ENCODE data around the gene PCK2. TPM values are rescaled to one million over a fixed set of nuclear protein-coding genes. Genes with fewer than 3 reads are reported as not detected.

Gene PCK2
- total RNA-seq, 2 donors from 2014 or later, result 31.4 to 57.6 TPM

DNA sequence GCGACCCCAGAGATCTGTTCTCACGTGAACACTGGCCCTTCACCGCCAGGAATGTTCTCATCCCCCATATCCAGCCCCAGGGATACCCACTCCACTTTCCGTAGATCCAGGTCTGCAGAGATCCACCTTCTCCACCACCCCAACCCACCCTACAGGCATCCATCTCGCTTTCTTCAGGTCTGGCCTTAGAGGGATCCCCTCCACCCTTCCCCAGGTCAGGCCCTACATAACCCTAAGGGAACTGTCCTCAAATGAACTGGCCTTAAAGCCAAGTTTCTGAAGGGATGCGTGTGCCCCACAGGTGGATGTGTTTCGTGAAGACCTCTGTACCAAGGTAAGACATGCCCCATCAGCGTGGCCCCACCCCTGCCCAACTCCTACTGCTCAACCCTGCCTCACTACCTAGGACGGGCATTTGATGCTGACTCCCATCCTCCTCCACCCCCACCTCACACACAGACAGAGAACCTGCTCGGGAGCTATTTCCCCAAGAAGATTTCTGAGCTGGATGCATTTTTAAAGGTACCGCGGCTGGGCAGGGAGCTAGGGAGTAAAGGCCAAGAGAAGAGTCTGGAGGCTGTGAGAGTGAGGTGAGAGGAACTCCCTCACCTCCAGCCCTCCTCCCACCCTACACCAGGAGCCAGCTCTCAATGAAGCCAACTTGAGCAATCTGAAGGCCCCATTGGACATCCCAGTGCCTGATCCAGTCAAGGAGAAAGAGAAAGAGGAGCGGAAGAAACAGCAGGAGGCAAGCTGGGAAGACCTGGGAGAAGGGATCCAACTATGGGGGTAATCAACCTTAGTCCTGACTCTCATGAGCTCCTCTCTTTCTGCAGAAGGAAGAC is 42.8 kb downstream of the PCK2 start:
- peaks cover 43% of the 10 kb centered on the region for H3K4me1 Mint-ChIP-seq
- peak overlapping the region; percentile 86 for H3K4me3 Mint-ChIP-seq
- ATAC-seq (replicated peaks), result no peak
- peaks cover 55% of the 10 kb centered on the region for H3K36me3 Mint-ChIP-seq (ENCODE audit: low read depth)
- peak overlapping the region; percentile 91 for H3K27ac Mint-ChIP-seq
- H3K27me3 Mint-ChIP-seq, result no peaks in the 10 kb centered on the region
- H3K9me3 Mint-ChIP-seq, result no peaks in the 10 kb centered on the region

GRCh38 chr14:24137529-24138395 is 43.7 kb downstream of the PCK2 start:
- Mint-ChIP-seq H3K4me3 (peak overlapping the region; percentile 86), H3K36me3 (ENCODE audit: low read depth) (peaks cover 64% of the 10 kb centered on the region), H3K27ac (peak overlapping the region; percentile 91), H3K4me1 (peaks cover 42% of the 10 kb centered on the region), H3K9me3 (no peaks in the 10 kb centered on the region), H3K27me3 (no peaks in the 10 kb centered on the region)
- ATAC-seq (replicated peaks), result no peak

DNA sequence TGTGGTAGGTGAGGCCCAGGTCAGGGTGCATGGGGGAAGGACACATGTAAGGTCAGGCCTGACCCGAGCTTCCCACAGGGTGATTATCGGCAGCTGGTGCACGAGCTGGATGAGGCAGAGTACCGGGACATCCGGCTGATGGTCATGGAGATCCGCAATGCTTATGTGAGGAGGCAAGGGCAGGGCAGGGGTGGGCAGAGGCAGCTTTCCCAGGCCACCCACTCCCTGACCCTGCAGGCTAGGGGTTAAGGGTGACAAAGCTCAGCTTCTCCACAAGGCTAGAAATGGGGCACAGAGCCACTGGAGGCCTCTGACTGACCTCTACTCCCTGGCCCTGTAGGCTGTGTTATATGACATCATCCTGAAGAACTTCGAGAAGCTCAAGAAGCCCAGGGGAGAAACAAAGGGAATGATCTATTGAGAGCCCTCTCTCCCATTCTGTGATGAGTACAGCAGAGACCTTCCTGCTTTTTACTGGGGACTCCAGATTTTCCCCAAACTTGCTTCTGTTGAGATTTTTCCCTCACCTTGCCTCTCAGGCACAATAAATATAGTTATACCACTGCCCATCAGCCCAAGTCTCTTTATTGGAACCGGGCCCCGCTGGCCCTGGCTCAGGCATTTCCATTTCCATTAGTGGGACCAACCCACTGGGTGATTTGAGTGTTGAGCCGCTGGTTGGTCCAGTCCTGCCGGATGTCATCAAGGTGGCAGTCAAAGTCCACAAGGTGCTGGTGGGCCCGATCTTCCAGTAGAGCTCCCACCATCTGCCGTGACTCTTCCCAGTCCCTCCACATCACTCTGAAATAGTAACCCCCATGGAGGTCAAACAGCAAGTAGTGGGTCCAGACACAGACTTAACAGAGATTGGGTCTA is 44.5 kb downstream of the PCK2 start:
- no peaks in the 10 kb centered on the region for H3K27me3 Mint-ChIP-seq
- H3K27ac Mint-ChIP-seq, result peak overlapping the region; percentile 82
- no peaks in the 10 kb centered on the region for H3K9me3 Mint-ChIP-seq
- ATAC-seq (replicated peaks), result no peak
- peak overlapping the region; percentile 86 for H3K4me3 Mint-ChIP-seq
- H3K36me3 Mint-ChIP-seq (ENCODE audit: low read depth), result peaks cover 73% of the 10 kb centered on the region
- peaks cover 45% of the 10 kb centered on the region for H3K4me1 Mint-ChIP-seq

GRCh38 chr14:24139272-24139934 is 45.3 kb downstream of the PCK2 start:
- no peaks in the 10 kb centered on the region for H3K27me3 Mint-ChIP-seq
- no peak for ATAC-seq (replicated peaks)
- peak overlapping the region; percentile 82 for H3K27ac Mint-ChIP-seq
- peak overlapping the region; percentile 86 for H3K4me3 Mint-ChIP-seq
- H3K9me3 Mint-ChIP-seq, result no peaks in the 10 kb centered on the region
- H3K4me1 Mint-ChIP-seq, result peaks cover 51% of the 10 kb centered on the region
- H3K36me3 Mint-ChIP-seq (ENCODE audit: low read depth), result peaks cover 80% of the 10 kb centered on the region

DNA sequence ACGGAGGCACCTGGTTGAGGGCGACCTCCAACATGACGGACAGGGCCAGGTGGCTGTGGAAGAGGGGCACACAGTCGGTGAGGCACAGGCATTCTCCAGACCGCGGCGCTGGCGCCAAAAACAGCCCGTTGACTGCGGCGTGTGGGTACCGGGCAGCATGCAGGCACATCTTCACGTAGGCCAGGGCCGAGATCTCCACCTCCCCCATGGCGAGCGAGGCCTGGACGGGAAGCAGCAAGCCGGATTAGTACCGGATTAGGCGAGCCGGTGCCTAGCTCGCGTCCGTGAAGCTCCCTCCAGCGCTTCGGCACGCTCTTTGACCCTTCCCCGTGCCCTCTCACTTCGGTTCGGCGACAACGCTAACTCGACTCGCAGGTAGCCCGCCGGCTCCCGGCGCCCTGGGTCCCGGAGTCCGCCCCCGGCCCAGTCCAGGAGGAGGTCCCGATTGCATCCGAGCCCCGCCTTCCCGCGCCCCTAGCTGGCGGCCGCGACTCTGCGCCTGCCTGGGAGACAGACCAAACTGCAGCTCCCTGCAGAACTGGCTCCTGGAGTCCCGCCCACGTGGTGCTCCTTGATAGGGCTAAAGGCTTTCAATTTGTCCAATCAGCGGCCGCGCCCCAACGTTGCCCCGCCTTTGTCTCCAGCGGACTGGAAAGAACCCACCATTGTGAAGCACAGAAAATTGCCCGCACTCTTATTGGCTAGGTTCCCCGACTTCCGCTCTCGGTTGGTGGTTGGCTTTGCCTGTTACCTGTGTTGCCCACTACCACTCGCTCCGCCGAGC is 47.2 kb downstream of the PCK2 start, which contains the start of gene EMC9:
Gene EMC9 (minus strand): TSS at position 495 of the 784 bp plus-strand sequence. CDS start 287 bp downstream, at position 208.
- Mint-ChIP-seq H3K4me3 (peak within 1 kb of the TSS; percentile 86), H3K4me1 (peaks cover 55% of the 10 kb centered on the region), H3K27me3 (no peaks in the 10 kb centered on the region), H3K27ac (peak within 1 kb of the TSS; percentile 90), H3K36me3 (ENCODE audit: low read depth) (peaks cover 99% of the 10 kb centered on the region), H3K9me3 (no peaks in the 10 kb centered on the region)
- peak; percentile 90 for ATAC-seq (replicated peaks)

DNA sequence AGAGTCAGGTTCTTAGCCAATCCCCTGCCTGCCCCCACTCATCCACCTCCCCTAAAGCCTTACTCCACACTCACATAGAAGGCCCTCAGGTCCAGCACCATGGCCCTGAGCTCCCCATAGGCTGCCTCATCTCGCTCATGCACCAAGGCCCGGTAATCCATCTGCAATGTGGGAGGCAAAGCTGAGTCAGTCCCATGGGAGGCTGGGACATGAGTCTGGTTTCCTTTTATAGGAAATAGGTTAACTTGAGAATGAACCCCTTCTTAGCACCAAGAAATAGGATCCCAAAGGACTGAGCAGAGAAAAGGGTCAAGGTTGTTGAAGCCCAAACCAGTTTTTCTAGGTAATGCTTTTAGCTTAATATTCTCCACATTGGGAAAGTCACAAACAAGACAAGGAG is 49.4 kb downstream of the PCK2 start:
- Mint-ChIP-seq H3K27me3 (no peaks in the 10 kb centered on the region), H3K27ac (no peak overlapping the region), H3K36me3 (ENCODE audit: low read depth) (peaks cover 85% of the 10 kb centered on the region), H3K4me1 (peaks cover 46% of the 10 kb centered on the region), H3K4me3 (peak overlapping the region; percentile 86), H3K9me3 (no peaks in the 10 kb centered on the region)
- no peak for ATAC-seq (replicated peaks)

GRCh38 chr14:24144451-24144850 is 50.3 kb downstream of the PCK2 start:
- H3K27ac Mint-ChIP-seq, result no peak overlapping the region
- H3K36me3 Mint-ChIP-seq (ENCODE audit: low read depth), result peaks cover 85% of the 10 kb centered on the region
- H3K4me3 Mint-ChIP-seq, result peak overlapping the region; percentile 91
- H3K4me1 Mint-ChIP-seq, result peaks cover 46% of the 10 kb centered on the region
- H3K27me3 Mint-ChIP-seq, result no peaks in the 10 kb centered on the region
- no peak for ATAC-seq (replicated peaks)
- H3K9me3 Mint-ChIP-seq, result no peaks in the 10 kb centered on the region

- H3K9me3 Mint-ChIP-seq, result no peaks in the 10 kb centered on the region
- no peak for ATAC-seq (replicated peaks)
- peak overlapping the region; percentile 85 for H3K27ac Mint-ChIP-seq
- H3K27me3 Mint-ChIP-seq, result no peaks in the 10 kb centered on the region
- peaks cover 85% of the 10 kb centered on the region for H3K36me3 Mint-ChIP-seq (ENCODE audit: low read depth)
- H3K4me3 Mint-ChIP-seq, result peak overlapping the region; percentile 91
- H3K4me1 Mint-ChIP-seq, result peaks cover 46% of the 10 kb centered on the region
These were observed 51.1 kb downstream of the PCK2 start for GRCh38 chr14:24145219-24145618.

DNA sequence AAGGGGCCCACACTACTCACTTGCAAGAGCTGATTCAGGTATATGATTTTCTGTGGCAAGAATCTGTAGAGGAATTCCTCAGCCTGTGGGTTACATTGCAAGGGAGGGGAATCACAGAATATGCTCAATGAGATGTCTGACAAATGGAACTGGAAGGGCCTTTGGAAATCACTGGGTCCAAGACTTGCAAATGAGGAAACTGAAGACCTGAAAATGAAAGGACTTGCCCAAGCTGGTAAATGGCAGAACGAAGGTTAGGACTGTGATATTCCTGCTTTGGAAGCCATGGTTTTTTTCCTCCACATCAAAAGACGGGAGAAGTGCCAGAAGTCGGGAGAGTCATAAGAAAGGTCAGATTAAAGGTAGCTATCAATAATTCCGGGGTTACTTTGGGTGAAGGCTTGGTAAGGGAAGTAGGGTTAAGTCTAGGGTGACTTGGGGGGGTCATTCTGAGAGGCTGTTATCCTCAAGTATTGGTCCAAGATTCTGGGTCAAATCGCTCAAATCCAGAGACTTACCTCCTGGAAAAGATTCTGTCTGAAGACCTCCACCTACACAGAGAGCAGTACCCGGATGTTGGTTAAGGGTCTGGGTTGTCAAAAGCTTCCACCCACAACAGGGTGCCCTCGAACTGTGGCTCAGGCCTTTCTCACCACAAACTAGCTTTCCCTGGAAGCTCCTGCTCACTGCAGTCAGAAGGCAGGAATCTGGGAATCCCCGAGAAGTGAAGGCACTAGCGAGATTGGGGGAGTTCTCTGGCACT is 51.8 kb downstream of the PCK2 start:
- no peaks in the 10 kb centered on the region for H3K27me3 Mint-ChIP-seq
- H3K4me3 Mint-ChIP-seq, result peak overlapping the region; percentile 91
- H3K9me3 Mint-ChIP-seq, result no peaks in the 10 kb centered on the region
- H3K4me1 Mint-ChIP-seq, result peaks cover 46% of the 10 kb centered on the region
- ATAC-seq (replicated peaks), result no peak
- peaks cover 85% of the 10 kb centered on the region for H3K36me3 Mint-ChIP-seq (ENCODE audit: low read depth)
- H3K27ac Mint-ChIP-seq, result peak overlapping the region; percentile 85

GRCh38 chr14:24146453-24146977 is 52.4 kb downstream of the PCK2 start, which contains the start of gene PSME2:
PSME2 (minus strand) TSS chr14:24146610; CDS start chr14:24146581, 29 bp downstream.
- H3K9me3 Mint-ChIP-seq, result no peaks in the 10 kb centered on the region
- ATAC-seq (replicated peaks), result peak; percentile 74
- no peaks in the 10 kb centered on the region for H3K27me3 Mint-ChIP-seq
- peak within 1 kb of the TSS; percentile 85 for H3K27ac Mint-ChIP-seq
- H3K4me1 Mint-ChIP-seq, result peaks cover 46% of the 10 kb centered on the region
- peaks cover 85% of the 10 kb centered on the region for H3K36me3 Mint-ChIP-seq (ENCODE audit: low read depth)
- peak within 1 kb of the TSS; percentile 91 for H3K4me3 Mint-ChIP-seq

DNA sequence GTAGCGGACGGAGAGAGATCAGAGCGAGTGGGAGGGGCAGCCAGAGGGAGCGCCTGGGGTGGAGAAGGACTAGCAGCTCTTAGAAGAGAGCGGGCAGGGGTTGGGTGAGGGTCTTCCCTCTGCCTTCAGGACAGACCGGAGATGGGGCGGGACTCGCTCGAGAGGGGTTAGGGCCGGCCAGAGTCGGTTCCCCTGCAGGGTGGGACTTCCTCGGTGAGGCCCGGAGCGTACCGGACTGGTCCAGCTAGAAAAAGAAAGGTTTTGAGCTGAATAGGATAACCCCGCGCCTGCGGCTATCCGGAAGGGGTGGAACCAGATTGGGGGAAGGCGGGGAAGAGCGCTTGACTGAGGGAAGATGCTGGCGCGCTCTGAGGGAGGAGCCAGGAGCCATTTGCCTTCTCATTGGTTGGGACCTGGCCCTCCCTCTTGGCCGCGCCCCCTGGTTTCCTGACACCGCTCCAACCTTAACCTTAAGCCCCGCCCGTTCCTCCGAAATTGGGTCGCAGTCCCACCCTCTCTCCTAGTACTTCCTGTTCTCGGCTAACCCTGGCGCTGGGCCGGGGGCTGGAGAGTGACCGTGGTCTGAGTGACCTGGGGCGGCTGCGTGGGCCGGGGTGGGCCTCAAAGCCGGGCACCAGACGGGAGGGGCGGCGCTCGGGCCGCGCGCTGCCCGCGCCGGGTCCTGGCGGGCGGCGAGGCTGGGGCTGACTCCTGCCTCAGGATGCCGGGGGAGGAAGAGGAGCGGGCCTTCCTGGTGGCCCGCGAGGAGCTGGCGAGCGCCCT is 53.1 kb downstream of the PCK2 start, which contains the start of gene RNF31:
Gene RNF31 (plus strand): TSS at position 521 of the 783 bp plus-strand sequence. CDS start 201 bp downstream, at position 722.
- H3K4me3 Mint-ChIP-seq, result peak within 1 kb of the TSS; percentile 91
- H3K9me3 Mint-ChIP-seq, result no peaks in the 10 kb centered on the region

More for the DNA sequence above, 53.1 kb downstream of the PCK2 start, which contains the start of gene RNF31:
- Mint-ChIP-seq H3K27ac (peak within 1 kb of the TSS; percentile 85), H3K4me1 (peaks cover 42% of the 10 kb centered on the region), H3K27me3 (no peaks in the 10 kb centered on the region), H3K36me3 (ENCODE audit: low read depth) (peaks cover 85% of the 10 kb centered on the region)
- ATAC-seq (replicated peaks), result peak; percentile 91

Measured in activated T-helper 17 cell treated with anti-CD3 and anti-CD28 coated beads, Interleukin-2, amount 50 U/mL, for 72 hours (primary cell).